H54 (cell line): Measurements from ENCODE around the gene RNF208.
"Not testable (repeated sequence)": the region's sequence is repeated elsewhere in the genome, so short reads cannot be mapped to it uniquely, and the experiment has no call there.

Experiments
- DNase-seq: peaks from one replicate; pipeline ENCODE4 v3.0.0; 2011; ENCODE audit warnings: low spot score, mixed read lengths; ENCODE audit not compliant: insufficient read length
- FAIRE-seq: peaks from 3 replicates; lab custom pipeline; 2011; peaks lifted over from hg19 to GRCh38; lab: Jason Lieb, UNC
- POLR2A ChIP-seq: IDR thresholded peaks from 2 replicates; pipeline ENCODE4 v1.6.1; 2011; ENCODE audit warnings: low read depth, mild to moderate bottlenecking, low read length

RNF208 gene, protein sequence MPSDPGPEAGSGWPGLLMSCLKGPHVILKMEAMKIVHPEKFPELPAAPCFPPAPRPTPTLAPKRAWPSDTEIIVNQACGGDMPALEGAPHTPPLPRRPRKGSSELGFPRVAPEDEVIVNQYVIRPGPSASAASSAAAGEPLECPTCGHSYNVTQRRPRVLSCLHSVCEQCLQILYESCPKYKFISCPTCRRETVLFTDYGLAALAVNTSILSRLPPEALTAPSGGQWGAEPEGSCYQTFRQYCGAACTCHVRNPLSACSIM

DNA sequence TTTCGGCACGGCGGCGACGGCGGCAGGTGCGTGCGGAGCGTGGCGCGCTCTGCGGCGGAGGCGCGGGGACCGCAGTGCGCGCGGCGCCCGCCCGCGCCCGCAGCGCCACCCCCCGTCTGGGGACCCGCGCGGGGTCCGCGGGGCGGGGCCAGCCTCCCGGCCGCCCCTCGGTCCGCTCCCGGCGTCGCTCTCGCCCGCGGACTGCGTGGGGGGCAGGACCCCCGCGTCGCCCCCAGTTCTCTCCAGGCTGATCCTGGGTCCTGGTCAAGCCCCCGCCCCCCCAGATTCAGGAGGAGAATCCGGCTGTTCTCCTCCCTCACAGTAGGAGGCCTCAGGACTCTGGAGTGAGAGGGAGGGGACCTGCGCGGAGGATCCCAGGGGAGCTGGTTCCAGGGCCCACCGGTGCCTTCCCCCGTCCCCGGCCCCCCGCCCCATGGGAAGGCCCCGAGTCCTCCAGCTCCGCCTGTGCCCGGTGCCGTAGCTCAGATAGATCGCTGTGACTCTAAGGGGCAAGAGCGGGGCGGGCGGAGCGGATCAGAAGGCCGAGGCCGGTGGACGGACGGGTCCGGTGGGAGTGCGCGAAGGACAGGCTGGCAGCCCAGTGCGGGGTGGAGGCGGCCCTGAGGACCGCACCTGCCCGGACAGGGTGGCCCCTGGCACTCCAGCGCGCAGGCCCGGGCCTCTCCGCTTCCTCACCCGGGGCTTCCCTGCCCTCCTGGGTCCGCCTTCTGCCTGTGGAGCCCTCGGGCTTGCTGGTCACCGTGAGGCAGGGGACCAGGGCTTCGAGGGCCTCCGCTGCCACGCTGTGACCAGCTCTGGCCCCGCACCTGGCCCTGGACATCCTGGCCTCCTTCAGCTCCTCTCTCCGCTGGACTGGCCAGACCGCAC, at the start of gene RNF208:
Gene RNF208 (minus strand): TSS at position 51 of the 888 bp plus-strand sequence. CDS start 1,028 bp downstream, outside the sequence.
- DNase-seq, result no peak
- TF ChIP-seq POLR2A, result no peak
- FAIRE-seq, result no peak

DNA sequence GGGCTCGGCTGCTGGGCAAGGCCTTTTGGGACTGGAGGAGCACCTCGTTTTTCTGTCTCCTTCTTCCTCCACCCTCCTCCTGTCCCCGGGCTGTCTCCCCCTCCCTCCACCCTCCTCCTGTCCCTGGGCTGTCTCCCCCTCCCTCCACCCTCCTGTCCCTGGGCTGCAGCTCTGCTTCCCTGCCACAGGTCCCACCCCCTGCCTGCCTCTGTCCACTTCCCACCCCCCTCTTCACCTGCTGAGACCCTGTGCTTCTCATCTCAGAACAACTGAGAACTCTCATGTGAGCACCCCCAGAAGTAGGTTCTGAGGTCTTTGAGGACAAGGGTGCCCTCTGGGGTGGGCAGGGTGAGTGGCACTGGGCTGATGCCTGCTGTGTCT, 49.6 kb upstream of the RNF208 start:
- no peak for TF ChIP-seq POLR2A

DNA sequence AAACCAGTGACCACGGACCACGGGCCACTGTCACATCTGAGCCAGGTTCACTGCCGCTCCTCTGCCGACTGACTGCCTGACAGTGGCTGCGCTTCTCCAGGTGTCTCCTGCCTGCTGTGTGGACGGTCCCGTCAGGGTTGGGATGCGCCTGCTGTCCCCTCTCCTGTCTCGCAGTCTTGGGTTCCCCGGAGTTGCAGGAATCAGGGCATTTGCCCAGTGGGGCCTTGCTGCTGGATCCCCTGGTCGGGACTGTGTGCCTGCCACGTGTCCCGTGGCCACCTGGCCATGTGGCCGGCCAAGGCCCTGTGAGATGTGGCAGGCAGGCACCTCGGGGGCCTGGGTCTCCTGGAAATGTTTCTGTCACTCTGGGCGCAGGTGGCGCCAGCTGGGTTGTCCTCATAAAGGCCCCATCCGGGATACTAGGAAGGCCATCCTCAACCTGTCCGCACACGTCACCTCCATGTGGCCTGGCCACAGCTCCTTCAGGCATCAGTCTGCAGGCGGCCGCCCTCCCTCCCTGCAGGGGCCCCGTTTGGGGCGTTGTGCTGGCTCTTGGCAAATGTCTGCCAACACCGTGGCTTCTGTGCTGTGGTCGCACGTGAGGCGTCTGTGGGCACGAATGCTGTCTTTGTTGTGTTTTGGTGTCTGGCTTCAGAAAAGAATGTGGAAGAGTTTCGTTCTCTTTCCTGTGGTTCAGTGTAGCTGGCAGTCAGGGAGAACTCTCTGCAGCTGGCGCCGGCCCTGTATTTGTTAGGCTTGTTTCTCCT, 49.1 kb upstream of the RNF208 start:
- no peak for TF ChIP-seq POLR2A

More for the DNA sequence above, 49.6 kb upstream of the RNF208 start:
- FAIRE-seq (no peak), DNase-seq (no peak)

DNA sequence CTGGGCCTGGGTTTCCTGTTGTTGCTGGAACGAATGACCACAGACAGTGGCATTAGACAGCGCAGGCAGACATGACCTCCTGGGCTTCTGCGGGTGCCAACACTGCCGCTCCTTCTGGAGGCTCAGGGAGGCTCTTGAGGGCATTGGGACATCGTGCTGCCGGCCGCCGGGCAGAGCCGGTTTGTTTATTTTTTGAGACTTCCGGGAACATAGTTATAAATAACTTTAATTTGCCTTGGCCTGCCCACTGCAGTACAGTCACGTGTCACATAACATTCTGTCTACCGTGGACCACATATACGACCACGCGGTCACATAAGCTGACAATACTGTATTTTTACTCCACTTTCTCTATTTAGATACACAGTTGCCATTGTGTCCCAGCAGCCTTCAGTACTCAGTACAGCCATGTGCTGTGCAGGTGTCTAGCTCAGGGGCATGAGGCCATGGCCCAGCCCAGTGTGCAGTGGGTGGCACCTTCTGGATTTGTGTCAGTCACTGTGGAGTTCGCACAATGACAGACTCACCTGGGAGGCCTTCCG, 47.3 kb upstream of the RNF208 start:
- no peak for TF ChIP-seq POLR2A
- DNase-seq (no peak), FAIRE-seq (no peak)

More for the DNA sequence above, 49.1 kb upstream of the RNF208 start:
- FAIRE-seq (no peak), DNase-seq (no peak)

DNA sequence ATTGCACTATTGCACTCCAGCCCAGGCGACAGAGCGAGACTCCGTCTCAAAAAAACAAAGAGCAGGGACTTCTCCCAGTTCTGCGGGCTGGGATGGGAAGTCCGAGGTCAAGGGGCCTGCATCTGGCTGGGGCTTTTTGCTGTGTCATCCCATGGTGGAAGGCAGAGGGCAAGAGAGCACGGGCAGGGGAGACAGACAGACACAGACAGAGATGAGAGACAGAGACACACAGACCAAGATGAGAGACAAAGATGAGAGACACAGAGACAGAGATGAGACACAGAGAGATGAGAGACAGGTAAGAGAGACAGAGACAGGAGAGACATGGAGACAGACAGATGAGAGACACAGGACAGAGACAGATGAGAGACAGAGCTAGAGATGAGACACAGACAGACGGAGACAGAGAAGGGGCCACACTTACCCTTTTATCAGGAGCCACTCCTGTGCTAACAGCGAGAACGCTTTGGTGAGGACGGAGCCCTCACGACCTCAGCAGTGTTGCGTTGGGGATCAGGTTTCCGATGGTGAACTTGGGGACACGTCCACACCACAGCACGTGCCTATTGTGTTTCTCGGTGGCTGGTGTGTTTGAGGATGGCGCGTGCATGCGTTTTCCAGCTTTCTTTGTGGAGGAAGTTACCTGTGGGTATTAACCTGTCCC, 46.6 kb upstream of the RNF208 start:
- FAIRE-seq (no peak), DNase-seq (no peak)
- no peak for TF ChIP-seq POLR2A

DNA sequence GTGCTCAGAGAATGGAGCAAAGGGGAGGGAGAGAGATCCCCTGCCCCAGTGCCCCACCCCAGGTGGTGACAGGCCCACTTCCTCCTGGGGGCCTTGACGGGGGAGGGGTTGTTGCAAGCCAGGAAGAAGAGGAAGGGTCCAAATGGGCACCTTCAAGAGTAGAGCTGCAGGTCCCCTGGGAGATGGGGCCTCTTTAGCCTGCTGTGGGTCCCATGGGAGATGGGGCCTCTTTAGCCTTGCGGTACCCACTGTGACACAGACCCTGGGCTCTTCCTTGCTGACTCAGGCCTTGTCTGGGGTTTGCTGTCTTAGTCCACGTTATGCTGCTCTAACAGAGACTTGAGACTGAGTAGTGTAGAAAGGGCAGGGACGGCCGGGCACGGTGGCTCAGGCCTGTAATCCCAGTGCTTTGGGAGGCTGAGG, 45.9 kb upstream of the RNF208 start:
- FAIRE-seq (no peak), DNase-seq (no peak)
- TF ChIP-seq POLR2A, result no peak

DNA sequence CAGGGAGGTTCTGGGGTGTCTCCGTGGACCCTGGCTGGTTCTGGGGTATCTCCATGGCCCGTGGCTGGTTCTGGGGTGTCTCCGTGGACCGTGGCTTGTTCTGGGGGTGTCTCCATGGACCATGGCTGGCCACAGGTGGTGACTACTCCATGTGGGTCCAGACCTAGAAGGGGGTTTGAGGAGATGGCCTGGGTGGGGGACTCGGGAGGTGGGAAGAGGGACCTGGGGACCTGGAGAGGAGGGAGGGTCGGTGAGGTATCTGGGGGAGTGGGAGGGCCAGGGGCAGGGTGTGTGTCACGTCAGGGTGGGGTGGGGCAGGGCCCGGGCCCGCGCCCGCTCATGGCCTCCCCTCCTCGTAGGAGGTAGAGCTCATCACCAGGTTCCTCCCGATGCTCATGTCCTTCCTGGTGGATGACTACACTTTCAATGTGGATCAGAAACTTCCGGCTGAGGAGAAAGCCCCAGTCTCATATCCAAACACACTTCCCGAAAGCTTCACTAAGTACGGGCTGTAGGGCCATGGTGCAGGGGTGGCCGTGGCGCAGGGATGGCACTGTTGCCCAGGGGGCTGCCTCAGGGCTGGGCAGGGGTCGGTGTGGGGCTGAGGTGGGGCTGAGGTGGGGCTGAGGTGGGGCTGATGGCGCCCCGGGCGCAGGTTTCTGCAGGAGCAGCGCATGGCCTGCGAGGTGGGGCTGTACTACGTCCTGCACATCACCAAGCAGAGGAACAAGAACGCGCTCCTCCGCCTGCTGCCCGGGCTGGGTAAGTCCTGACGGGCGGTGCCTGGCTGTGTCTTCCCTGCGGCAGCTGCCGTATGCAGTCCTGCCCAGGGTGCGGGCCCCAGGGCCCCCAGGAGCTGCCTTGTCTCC, 44.8 kb upstream of the RNF208 start:
- no peak for FAIRE-seq
- no peak for DNase-seq
- no peak for TF ChIP-seq POLR2A

DNA sequence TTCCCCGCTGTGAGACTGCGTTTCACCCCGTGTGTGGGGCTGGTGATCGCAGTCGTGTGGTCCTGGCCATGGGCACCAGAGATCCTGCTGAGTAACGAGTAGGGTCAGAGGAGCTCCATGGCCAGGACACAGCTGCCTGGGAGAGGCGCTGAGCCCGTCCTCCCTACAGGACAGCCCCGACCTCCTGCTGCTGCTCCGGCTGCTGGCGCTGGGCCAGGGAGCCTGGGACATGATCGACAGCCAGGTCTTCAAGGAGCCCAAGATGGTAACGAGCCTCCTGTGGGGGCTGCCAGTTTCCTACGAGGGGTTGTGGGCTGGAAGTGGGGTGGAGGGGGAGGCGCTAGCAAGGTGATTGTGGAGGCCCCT, 44.1 kb upstream of the RNF208 start:
- no peak for FAIRE-seq
- no peak for DNase-seq
- no peak for TF ChIP-seq POLR2A

DNA sequence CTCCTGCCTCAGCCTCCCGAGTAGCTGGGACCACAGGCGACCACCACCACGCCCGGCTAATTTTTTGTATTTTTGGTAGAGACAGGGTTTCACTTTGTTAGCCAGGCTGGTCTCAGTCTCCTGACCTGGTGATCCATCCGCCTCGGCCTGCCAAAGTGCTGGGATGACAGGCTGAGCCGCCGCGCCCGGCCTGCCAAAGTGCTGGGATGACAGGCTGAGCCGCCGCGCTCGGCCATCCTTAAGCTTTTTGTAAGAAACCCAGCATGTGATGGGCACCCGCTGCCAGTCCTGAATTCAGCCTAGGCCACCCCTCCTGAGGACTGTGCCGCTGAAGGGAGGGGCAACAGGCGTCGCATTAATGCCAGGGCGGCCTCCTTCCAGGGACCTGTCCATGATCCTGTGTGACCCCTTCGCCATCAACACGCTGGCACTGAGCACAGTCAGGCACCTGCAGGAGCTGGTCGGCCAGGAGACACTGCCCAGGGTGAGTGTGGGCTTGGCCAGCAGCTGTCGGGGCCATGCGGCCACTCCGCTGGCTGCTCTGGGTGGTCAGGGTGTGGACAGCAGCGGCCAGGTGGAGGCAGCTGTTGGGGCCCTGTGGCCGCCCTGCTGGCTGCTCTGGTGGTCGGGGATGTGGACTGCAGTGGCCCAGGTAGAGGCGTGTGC, 43.6 kb upstream of the RNF208 start:
- no peak for FAIRE-seq
- no peak for TF ChIP-seq POLR2A
- no peak for DNase-seq

DNA sequence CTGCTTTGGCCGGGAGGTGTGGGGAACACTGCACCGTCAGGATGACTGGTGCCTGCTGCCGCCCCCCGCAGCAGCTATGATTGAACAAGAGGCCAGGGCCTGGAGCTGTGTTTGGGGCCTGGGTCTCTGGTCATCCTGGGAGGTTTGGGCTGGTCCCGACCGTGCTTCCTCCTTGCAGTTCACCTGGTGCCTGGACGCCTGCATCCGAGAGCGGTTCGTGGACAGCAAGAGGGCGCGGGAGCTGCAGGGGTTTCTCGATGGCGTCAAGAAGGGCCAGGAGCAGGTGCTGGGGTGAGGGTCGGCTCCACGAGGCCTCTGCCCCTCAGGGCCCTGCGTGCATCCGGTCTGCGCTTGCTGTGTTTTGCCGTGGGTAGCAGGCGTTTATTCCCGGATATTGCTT, 42.0 kb upstream of the RNF208 start:
- DNase-seq (no peak), FAIRE-seq (no peak)
- TF ChIP-seq POLR2A, result no peak

DNA sequence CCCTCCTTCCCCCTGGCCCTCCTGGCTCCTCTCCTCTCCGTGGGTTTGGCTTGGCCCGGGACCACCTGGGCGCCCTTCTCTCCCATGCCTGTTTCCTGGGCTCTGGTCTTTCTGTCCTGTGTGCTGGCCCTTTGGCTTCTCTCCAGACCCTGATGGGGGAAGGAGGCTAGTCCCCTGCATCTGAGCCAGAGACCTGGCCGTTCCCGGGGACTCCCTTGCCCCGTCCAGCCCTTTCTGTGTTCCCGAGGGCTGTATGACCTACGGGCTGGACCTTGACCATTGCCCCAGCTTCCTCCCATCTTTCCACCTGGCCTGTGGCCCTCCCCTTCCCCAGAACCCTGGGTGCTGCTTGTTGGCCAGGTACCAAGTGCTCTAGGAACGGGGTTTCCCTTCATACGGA, 41.5 kb upstream of the RNF208 start:
- TF ChIP-seq POLR2A, result no peak
- no peak for FAIRE-seq
- no peak for DNase-seq

DNA sequence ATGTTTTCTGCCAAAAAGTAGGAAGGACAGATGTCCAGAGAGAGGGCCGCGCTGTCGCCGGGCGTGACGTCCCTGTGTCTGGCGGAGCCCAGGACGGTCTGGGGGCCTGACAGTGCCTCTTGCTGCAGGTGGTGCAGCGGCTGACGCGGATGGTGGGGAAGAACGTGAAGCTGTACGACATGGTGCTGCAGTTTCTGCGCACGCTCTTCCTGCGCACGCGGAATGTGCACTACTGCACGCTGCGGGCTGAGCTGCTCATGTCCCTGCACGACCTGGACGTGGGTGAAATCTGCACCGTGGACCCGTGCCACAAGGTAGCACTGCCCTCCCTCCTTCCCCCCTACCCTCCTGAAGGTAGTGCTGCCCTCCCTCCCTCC, 40.9 kb upstream of the RNF208 start:
- no peak for DNase-seq
- no peak for TF ChIP-seq POLR2A
- no peak for FAIRE-seq

DNA sequence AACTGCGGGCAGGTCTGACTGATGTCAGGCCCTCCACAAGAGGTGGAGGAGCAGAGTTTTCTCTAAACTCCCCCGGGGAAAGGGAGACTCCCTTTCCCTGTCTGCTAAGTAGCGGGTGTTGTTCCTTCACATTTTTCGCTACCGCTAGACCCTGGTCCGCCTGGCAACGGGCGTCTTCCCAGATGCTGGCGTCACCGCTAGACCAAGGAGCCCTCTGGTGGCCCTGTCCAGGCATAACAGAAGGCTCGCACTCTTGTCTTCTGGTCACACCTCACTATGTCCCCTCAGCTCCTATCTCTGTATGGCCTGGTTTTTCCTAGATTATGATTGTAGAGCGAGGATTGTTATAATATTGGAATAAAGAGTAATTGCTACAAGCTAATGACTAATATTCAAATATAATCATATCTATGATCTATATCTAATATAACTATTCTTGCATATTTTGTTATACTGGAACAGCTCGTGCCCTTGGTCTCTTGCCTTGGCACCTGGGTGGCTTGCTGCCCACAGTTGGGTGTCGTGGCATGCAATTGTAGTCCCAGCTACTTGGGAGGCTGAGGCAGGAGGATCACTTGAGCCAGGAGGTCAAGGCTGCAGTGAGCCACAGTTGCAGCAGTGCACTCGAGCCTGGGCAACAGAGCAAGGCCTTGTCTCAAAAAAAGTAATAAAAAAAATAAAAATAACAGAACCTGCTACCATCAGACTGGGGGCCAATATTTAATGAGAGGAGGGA, 40.3 kb upstream of the RNF208 start:
- not testable (repeated sequence) for FAIRE-seq, DNase-seq
